Measurements from ENCODE around the gene KRT9.
"Not testable (repeated sequence)": the region's sequence is repeated elsewhere in the genome, so short reads cannot be mapped to it uniquely, and the experiment has no call there.

KRT9 gene

DNA sequence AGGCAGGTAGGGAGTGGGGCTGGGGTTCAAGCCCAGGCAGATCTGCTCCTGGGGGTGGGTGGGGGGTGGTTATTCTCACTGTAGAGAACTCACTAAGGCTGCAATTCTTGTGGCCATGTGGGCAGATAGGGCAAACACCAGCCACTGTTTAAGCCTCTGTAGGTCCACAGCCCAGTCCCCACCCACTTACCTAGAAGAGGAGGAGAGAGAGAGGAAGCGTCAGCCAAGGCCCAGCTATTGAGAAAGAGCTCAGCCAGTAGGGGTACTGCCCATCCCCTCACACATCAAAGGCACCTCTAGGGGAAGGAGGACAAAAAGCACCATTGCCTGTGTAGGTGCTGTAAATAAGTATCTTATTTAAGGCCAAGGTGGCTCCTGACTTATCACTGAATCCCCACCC, 27.8 kb upstream of the KRT9 start:
- no peak for DNase-seq

DNA sequence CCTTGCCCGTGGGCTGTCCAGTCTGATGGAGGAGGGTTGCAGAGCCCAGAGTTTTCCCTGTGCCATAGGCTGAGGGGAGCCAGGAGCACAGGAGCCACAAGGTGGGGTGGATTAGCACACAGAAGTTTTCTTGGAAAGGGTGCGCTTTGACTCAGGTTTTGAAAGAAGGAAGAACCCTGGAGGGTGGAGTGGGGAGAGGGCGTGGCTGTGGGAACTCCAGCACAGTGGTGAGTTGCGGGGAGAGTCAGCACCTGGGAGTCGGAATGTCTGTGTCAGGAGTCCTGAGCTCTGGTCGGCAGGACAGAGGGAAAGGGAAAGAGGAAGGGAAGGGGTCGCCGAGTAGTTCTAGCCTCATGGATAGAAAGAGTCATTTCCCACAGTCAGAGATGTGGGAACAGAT, 23.7 kb upstream of the KRT9 start:
- DNase-seq: no peak

DNA sequence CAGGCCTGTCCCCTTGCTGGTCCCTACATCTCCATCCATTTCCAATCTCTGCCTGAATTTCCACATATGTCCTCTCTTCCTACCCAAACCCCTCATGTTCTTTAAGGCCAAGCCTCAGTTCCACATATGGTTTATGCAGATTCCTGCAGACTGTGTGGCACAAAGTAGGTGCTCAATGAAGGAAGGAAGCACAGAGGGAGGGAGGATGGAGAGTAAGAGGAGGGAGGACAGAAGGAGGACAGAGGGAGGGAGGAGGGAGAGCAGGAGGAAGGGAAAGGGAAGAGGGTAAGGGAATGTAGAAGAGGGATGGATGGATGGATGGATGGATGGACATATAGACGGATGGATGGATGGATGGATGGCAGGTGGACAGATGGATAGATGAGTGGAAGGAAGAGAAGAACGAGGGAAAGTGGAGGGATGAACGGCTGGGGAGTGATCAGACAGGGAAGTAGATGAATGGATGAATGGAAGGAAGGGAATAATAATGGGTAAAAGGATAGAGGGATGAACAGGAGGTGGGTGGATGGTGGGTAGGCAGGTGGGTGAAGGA, 22.6 kb upstream of the KRT9 start:
- no peak for DNase-seq

DNA sequence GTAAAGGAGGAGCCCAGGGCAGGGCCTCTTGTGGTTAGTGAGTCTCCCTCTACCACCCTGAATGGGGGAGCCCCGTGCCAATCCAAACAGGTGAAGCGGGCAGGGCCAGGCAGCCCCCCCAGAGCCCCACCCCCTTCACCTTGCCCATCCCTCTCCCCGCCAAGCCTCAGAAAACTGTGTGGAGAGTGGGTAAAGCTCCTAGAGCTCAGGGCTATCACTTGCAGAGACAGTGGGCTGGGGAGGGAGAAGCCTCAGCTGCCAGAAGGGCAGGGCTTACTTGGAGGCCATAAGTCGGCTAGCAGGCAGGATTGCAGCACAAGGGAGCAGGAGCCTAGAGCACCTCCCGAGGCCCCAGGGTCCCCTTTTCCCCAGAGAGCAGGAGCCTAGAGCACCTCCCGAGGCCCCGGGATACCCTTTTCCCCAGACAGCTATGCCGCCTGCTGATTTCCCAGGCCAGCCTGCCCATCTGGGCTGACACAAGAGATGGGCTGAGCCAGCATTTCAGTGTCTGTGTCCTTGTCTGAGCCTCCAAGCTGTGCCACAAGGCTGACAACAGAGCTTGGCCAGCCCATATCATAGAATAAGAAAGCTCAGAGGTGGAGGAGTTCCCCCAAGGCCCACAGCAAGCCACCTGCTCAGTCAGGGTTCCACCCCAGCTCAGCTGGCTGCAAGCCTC, 21.6 kb upstream of the KRT9 start:
- DNase-seq: no peak

DNA sequence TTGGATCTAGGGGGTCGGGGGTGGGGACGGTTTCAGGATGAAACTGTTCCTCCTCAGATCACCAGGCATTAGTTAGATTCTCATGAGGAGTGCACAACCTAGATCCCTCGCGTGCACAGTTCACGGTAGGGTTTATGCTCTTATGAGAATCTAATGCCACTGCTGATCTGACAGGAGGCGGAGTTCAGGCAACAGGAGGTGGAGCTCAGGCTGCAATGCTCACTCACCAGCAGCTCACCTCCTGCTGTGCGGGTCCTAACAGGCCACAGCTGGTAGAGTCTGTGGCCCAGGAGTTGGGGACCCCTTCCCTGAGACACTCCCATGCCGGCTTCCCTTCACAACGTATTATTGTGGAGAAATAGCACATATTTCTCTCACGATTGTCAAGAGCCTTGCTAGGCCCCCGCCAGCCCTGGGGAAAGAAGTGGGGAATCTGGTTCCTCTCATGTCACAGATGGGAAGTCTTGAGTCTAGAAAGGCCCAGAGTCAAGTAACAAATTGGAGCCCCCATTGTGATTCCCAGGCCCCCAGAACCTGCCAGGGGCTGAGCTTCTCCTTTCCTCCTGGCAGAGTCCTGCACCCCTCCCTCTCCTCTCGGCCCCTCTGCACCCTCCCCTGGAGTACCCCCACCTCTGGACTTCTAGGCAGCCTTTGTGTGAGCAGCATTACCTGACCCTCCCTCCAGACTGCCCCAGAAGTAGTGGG, 20.9 kb upstream of the KRT9 start:
- no peak for DNase-seq

DNA sequence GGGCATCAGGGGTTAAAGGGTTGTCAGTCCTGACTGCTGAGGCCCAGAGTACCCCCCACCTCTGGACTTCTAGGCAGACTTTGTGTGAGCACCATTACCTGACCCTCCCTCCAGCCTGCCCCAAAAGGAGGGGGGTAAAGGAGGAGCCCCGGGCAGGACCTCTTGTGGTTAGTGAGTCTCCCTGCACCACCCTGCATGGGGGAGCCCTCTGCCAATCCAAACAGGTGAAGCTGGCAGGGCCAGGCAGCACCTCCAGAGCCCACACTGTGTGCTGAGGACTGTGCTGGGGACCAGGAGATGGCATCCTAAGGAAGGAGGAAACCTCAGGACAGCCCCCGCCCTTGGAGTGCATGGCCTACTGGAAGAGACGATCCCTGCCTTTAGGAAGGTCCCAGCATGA, 17.4 kb upstream of the KRT9 start:
- DNase-seq: no peak

DNA sequence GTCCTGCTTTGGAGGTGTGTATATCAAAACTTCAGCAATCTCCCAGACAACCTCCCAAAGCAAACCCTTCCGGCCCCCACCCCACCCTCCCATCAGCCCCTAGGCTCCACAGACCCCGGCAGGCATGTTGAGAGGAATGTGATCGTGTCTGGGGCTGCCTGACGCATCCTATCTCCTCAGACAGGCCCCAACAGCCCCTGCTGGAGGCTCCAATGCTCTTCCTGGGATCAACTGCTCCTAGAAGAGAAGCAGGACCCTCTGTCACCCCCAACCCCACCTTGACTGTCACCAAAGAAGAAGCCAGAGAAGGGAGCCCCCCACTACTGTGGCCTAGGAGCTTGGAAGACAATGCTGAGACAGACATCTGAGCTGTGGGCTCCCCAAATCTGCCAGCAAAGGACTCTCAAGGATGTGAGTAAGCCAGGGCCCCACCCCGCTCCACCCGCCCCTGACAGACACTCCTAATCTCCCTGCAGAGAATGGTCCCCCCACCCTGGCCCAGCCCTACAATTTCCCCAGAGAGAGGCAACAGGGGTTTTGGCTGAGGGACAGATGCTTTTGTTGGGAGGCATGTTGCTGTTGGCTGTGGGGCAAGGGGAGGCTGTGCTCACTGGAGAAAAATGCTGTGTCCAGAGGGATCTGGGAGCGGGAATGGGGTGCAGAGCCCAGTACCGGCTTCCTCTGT, 16.4 kb upstream of the KRT9 start:
- DNase-seq: no peak

DNA sequence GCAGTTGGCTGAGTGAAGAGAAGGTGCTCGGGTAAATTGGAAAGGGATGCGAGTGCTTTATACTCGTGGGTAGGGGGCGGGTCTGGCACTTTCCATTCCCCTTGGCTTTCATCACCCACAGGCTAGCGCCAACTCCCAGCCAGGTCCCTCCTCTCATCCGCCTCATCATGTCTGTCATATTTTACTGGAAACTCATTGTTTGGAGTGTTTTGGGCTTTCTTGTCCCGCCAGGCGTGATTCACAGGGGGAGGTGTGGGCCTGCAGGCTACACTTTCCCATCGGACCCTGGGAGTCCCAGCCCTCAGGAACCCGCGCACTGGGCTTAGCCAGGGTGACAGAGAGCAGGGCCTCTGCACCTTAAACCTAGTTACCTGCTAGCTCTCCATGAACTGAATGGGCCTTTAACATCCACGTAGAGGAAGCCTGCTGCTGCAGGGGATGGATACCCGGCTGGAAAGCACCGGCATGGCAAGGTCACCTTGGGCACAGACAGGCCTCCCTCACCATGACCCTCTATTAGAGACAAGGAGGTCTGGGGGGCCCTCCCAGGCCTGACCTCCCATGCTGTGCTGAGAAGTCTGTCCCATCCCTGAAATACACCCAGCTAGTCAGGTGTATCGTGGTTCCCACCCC, 15.1 kb upstream of the KRT9 start, which contains the start of gene KRT14:
Gene KRT14, minus strand, starts transcription at position 33 of the 633 bp plus-strand sequence. CDS start 61 bp downstream, outside the sequence.
- no peak for DNase-seq

DNA sequence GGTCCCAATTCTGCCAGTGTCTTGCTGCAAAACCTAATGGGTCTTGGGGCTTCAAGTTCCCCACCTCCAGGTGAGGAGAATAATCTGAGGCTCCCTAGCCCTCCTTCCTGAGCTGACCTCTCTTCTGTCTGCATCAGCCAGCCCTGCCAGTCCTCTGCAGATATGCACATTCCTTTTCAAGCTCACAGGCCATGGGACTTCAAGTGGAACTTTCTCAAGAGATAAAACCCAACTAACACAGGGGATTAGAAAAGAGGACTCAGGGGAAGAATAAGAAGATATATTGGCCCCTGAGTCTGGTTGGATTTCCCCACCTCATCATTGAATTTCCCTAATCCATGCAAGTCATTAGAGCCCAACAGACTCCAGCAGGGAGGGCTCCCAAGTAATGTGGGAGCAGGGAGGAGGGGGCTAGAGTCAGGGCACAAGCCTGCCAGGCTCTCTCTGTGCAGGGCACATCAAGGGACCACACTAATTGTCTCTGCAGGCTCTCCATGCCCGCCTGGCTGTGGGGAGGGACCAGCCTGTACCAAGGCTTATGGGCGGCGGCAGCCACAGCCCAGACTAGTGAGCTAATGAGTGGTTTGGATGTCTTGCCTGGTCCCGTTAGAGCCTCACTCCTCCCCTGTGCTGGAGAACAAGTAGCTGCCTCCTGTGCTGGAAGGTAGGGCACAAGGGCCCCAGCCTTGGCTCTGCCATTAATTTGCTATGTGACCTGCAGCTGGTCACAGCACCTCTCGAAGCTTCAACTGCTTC, 13.6 kb upstream of the KRT9 start:
- DNase-seq: no peak

DNA sequence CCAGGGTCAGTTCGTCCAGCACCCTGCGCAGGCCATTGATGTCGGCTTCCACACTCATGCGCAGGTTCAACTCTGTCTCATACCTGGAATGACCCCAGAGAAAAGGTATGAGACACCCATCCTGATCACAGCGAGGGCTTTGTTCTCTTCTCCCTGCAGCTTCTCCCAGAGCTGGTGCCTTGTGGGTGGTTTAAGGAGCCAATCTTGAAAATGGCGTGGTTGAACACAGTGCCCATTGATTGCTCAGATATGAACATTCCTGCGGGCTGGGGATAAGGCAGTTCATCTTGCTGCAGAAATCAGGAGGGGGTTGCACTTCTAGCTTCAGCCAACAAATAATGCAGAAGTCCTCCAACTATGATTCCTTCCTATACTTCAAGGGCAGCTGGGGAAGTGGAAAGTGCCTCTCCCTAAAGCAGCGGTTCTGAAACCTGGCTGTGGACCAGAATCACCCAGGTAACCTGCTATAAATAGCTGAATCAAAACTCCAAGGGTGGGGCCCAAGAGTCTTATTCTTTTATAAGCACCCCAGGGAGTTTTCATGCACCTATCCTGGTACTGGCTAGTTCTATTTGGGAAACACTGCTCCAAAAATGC, 12.6 kb upstream of the KRT9 start:
- not testable (repeated sequence) for DNase-seq

DNA sequence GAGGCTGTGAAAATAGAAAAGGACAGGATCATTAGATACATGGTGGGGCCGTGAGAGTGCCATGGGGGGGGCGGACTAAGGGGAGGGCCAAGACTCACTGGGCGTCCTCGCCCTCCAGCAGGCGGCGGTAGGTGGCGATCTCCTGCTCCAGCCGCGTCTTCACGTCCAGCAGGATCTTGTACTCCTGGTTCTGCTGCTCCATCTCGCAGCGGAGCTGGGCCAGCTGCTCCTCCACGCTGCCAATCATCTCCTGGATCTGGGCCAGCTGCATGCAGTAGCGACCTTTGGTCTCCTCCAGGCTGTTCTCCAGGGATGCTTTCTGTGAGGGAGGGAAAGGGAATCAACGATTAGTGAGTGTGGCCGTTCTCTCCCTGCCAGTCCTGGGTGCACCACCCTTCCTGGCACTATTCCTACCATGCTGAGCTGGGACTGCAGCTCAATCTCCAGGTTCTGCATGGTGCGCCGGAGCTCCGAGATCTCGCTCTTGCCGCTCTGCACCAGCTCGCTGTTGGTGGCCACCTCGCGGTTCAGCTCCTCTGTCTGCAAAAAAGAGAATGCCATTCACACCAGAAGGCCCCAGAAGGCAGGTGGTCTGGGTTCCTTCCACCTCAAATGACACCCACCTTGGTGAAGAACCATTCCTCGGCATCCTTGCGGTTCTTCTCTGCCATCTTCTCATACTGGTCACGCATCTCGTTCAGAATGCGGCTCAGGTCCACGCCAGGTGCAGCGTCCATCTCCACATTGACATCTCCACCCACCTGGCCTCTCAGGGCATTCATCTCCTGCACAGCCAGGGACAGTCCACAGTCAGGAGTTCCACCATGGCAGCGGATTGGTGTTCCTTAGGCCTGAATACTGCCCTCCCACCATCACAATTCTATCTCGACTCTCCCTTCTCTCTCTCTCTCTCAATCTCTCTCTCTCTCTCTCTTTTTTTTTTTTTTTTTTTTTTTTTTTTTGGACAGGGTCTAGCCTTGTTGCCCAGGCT, 11.6 kb upstream of the KRT9 start:
- DNase-seq: no peak

DNA sequence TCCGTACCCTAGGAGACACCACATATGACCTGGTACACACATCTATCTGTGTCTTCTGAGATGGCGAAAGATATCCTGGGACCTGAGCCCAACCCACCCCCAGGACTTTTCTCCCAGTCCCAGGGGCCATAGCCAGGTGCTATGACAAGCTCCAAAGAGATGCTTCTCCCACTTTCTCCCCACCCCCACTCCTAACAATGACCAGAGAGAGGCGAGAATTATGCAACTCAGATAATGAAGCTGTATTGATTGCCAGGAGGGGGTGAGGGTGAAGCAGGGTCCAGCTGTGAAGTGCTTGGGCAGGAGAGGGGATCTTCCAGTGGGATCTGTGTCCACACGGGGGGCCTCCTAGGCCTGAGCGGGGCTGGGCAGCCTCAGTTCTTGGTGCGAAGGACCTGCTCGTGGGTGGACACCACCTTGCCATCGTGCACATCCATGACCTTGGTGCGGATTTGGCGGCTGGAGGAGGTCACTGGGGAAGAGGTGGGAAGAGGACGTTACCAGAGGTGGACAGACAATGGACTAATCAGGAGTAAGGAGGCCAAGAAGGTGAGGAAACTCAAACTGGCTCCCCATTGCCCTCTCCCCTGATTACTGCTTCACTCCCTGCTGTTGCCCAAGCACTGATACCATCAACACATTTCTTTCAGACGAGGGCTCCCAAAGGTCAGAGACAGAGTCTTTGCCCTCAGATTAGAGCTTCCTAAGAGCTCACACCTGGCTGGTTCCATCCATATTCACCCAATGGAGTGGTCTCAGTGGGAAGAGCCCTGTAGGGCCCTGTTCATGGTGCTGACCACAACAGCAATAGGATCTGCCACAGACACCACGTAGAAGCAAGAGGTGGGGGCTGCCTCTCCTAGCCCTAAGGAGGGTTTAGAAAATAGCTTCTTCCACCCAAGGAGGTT, 10.5 kb upstream of the KRT9 start:
- not testable (repeated sequence) for DNase-seq

DNA sequence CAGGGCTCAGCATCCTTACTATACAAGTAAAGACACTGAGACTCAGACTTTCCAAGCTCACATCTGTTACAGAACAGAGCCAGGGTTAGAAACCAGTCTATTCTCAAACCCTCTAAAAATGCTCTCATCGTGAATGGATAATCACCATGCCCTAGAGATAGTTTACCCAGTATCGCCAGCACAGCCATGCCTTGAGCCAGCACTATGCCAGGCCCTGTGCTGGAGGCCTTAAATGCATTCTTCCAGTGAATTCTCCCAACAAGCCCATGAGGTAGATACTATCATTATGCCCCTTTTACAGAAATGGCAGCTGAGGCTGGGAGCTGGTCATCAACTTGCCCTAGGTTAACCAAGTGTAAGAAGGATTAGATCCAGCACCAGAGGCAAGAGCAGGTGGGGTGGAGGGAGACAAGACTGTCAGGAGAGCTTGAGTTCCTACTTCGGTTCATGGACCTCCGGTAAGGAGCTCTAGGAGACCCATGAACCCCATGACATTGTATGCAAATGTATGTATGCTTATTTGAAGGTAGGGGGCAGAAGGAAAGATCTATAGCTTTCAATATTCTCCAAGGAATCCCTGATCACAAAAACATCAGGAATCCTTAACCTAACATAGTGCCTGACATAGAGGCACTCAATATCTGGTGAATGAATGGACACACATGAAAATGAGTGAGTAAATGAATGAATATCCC, 9.7 kb upstream of the KRT9 start:
- DNase-seq: no peak

DNA sequence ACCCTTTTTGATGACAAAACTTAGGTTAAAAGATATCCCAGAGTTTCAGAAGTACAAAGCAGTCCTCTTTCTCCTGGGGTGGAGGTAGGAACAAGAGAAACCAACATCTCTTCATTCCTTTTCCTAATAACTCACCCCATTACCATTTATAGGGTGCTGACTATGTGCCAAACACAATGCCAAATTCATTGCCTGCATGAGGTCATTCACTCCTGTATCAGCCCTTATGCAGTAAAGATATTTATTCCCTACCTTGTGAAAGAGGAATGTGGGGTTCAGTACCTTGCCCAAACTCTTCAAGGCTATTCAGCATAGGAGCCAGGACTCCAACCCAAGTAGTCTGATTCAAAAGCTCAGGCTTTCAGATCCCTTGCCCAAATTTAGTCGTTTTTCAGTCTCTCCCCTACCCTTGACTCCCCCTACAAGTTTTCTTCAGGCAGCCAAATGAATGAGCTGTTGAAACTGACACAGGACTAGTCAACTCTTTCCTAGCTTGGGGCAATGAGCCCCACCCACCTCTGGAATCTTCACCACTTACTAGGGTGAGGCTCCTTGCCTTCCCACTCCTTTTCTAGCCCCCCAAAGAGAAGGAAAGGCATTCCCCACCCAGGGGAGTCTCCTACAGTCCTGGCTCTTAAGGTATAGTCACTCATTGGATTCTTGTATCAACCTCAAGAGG, 9.0 kb upstream of the KRT9 start:
- DNase-seq: no peak

DNA sequence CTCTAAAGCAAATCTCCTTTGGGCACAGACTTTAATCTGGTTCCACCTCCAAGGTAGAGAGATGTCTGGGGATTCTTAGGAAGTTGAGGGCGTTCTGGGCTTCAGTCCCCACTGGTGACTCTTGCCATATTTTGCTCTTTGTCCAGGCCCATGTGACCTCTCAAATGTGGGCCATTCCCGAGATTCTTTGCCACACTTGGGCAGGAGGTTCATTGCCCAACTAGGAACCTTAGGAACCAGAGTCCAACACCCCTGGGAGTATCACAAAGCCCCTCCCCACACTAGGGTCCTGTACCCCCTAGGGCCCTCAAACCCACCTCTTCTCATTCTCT, 8.4 kb upstream of the KRT9 start:
- no peak for DNase-seq

DNA sequence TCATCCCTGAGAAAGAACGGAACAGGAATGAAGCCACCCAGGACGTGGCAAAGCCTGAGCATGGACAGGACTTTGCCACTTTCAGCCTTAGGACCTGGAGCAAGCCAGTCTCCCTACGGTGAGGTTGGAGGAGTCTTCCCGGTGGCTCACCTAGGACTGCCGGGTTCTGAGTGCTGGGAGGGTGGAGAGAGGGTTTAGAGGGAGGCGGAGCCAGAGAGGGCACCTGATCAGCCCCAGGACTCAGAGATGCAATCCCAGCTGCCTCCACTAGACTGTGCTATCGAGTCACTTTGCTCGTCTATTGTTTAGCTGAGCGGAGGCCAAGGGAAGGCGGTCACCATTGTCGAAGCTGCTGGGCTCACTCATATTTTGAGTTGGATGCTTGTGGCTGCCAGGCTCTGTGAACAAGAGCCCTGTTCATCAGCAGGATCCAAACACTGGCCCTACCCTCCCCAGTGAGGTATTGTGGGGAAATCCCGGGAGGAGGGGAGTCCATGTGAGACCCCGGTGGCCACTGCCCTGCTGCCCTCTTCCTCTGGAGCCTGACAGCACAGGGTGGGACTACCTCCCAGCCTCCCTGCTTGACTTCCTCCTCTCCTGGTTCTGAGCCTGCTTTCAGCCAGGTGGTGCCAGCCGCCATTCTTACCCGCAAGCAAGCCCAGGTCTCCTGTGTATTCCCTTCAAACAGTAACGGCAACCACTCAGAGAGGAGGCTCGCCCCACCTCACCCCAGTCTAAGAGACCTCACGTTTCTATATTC, 7.8 kb upstream of the KRT9 start:
- peak; percentile 41 for DNase-seq

DNA sequence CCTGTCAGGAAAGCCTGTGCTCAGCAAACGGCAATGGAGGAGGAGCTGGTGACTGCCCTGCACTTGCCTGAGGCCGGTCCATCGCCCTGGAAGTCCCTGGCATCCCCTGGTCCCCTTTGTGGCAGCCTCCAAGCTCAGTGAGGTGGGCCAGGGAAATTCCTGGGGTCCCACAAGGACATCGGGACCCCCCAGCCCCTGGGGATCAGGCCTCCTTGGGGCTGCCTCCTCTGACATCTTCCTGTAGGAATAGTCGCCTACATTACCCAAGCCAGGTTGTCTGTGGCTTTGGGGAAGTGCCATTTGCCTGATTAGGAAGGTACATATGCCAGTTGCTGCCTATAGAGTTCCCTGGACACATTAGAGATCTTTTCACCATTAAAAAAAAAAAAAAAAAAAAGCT, 7.1 kb upstream of the KRT9 start:
- no peak for DNase-seq

DNA sequence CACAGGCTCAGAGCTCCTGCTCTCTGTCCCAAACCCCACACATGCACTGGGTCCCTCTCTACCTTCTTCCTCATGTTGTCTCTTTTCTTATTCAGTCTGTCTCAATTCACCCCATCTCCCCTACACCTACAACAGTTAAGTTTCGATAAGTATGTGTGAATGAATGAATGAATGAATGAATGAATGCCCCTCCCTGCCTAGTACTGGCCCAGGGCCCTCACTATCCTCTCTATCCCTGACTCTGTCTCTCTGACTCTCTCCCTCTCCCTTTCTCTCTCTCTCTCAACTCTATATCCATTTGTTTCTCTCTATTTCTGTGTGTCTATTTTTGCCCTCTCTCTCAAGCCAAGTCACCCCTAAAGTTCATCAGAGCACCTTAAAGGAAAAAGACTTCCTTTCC, 6.7 kb upstream of the KRT9 start:
- no peak for DNase-seq

Measured in NCI-H510A (cell line).